SK-N-SH (cell line): Measurements from ENCODE around the gene S100A4. TPM values are rescaled to one million over a fixed set of nuclear protein-coding genes. Genes with fewer than 3 reads are reported as not detected.

Experiments
- CTCF ChIA-PET: fragments of 300-600, 350-600 bp; formaldehyde crosslinking; extraction: SDS; loops from one replicate; lab custom pipeline; 2021; lab: Yijun Ruan, JAX
- POLR2A ChIA-PET: fragments of 350-600 bp; sonication (Branson Sonifier 250); formaldehyde crosslinking; extraction: SDS; loops from one replicate; lab custom pipeline; 2020; ENCODE audit warnings: antibody characterized with exemption, inconsistent platforms; lab: Yijun Ruan, JAX
- DNase-seq: peaks from one replicate; pipeline ENCODE4 v3.0.0; 2012
- H2AFZ ChIP-seq: fragments of 200-600 bp; sonication (generic); 2 replicates; pipeline ENCODE4 v1.8.1; 2016; ENCODE audit warnings: antibody characterized with exemption, mild to moderate bottlenecking, low read depth
- H3F3A ChIP-seq: fragments of 200-600 bp; sonication (generic); replicated peaks from 2 replicates; pipeline ENCODE3; 2016; ENCODE audit warnings: antibody characterized with exemption, mild to moderate bottlenecking; ENCODE audit not compliant: insufficient read depth
- H3K27ac ChIP-seq, 2 experiments: fragments of 200-500 bp in 1 of 2; fragments of 200-600 bp in 1 of 2; sonication (Bioruptor generic) in 1 of 2; sonication (generic), shearing (Covaris generic) in 1 of 2; 2 replicates each; pipeline versions ENCODE4 v1.5.1 to v1.6.1; 2014 to 2016; ENCODE audit warnings: low read depth in 2 of 2, inconsistent platforms in 1 of 2, low read length in 1 of 2, mild to moderate bottlenecking in 1 of 2, mixed read lengths in 1 of 2
- H3K27me3 ChIP-seq: fragments of 200-600 bp; sonication (generic), shearing (Covaris generic); 2 replicates; pipeline ENCODE4 v1.6.1; 2016; ENCODE audit warnings: mixed run types; ENCODE audit not compliant: insufficient read depth
- H3K36me3 ChIP-seq, 2 experiments: fragments of 200-500 bp in 1 of 2; fragments of 200-600 bp in 1 of 2; sonication (Bioruptor generic) in 1 of 2; sonication (generic) in 1 of 2; replicated peaks in 1 of 2; 2 replicates each; pipeline versions ENCODE3 to v1.5.1; 2014 to 2016; ENCODE audit warnings: low read length in 1 of 2, mild to moderate bottlenecking in 1 of 2; ENCODE audit not compliant: insufficient read depth in 2 of 2, control insufficient read depth in 1 of 2
- H3K4me1 ChIP-seq, 2 experiments: fragments of 200-500 bp in 1 of 2; fragments of 200-600 bp in 1 of 2; sonication (Bioruptor generic) in 1 of 2; sonication (generic), shearing (Covaris generic) in 1 of 2; 2 replicates each; pipeline versions ENCODE4 v1.5.1 to v1.6.1; 2014 to 2016; ENCODE audit warnings: low read depth in 1 of 2, low read length in 1 of 2, mixed run types in 1 of 2; ENCODE audit not compliant: insufficient read depth in 2 of 2, control insufficient read depth in 1 of 2
- H3K4me2 ChIP-seq: fragments of 200-600 bp; sonication (generic), shearing (Covaris generic); 2 replicates; pipeline ENCODE4 v1.6.1; 2017; ENCODE audit warnings: mixed run types
- H3K4me3 ChIP-seq, 2 experiments: fragments of 200-500 bp in 1 of 2; fragments of 200-600 bp in 1 of 2; sonication (Bioruptor generic) in 1 of 2; sonication (generic), shearing (Covaris generic) in 1 of 2; 2 replicates each; pipeline versions ENCODE4 v1.5.1 to v1.8.1; 2014 to 2016; ENCODE audit warnings: low read depth in 2 of 2, inconsistent platforms in 1 of 2, low read length in 1 of 2, mild to moderate bottlenecking in 1 of 2, mixed read lengths in 1 of 2, moderate library complexity in 1 of 2
- H3K79me2 ChIP-seq: fragments of 200-600 bp; sonication (generic); 2 replicates; pipeline ENCODE4 v1.8.1; 2017; ENCODE audit warnings: mild to moderate bottlenecking; ENCODE audit not compliant: insufficient read depth
- H3K9ac ChIP-seq: fragments of 200-600 bp; sonication (generic); 2 replicates; pipeline ENCODE4 v1.6.1; 2017; ENCODE audit warnings: mixed run types
- H3K9me2 ChIP-seq: fragments of 200-600 bp; sonication (generic); 2 replicates; pipeline ENCODE4 v1.6.1; 2017; ENCODE audit warnings: mixed run types
- H3K9me3 ChIP-seq: fragments of 200-600 bp; sonication (generic); 2 replicates; pipeline ENCODE4 v1.6.1; 2017; ENCODE audit warnings: mixed run types, mild to moderate bottlenecking, moderate library complexity
- H4K20me1 ChIP-seq: fragments of 200-600 bp; sonication (generic); 2 replicates; pipeline ENCODE4 v1.6.1; 2017; ENCODE audit warnings: mild to moderate bottlenecking, mixed run types; ENCODE audit not compliant: insufficient read depth
- CTCF ChIP-seq: fragments of 200-600 bp; sonication (generic); IDR thresholded peaks from 2 replicates; pipeline ENCODE4 v1.6.1; 2017; ENCODE audit warnings: antibody characterized with exemption, mild to moderate bottlenecking, moderate library complexity
- ELF1 ChIP-seq: IDR thresholded peaks from 2 replicates; pipeline ENCODE4 v1.4.0; 2012
- EZH2phosphoT487 ChIP-seq: fragments of 200-600 bp; sonication (generic); IDR thresholded peaks from 2 replicates; pipeline ENCODE4 v1.6.1; 2017; ENCODE audit warnings: low read depth, mixed run types, mild to moderate bottlenecking, antibody characterized with exemption, moderate library complexity, borderline replicate concordance
- FOXJ3 ChIP-seq: sonication (generic); formaldehyde crosslinking; IDR thresholded peaks from 2 replicates; pipeline ENCODE4 v1.5.1; 2020; ENCODE audit warnings: mild to moderate bottlenecking, missing genetic modification reagents
- GABPA ChIP-seq: IDR thresholded peaks from 2 replicates; pipeline ENCODE4 v1.4.0; 2012; ENCODE audit warnings: low read depth, mild to moderate bottlenecking
- GATA2 ChIP-seq: sonication (generic); formaldehyde crosslinking; IDR thresholded peaks from 2 replicates; pipeline ENCODE4 v1.5.0; 2020; ENCODE audit warnings: mild to moderate bottlenecking, missing genetic modification reagents
- MAX ChIP-seq: IDR thresholded peaks from 2 replicates; pipeline ENCODE4 v1.4.0; 2012; ENCODE audit warnings: low read depth
- MEF2A ChIP-seq: IDR thresholded peaks from 2 replicates; pipeline ENCODE4 v1.4.0; 2012; ENCODE audit warnings: low read depth, borderline replicate concordance
- MXI1 ChIP-seq: IDR thresholded peaks from 2 replicates; pipeline ENCODE4 v1.6.1; 2012; ENCODE audit warnings: mild to moderate bottlenecking, low read depth, low read length, improper control_type of control experiment
- RAD21 ChIP-seq: IDR thresholded peaks from 2 replicates; pipeline ENCODE4 v1.6.1; 2012; ENCODE audit warnings: mild to moderate bottlenecking, low read length
- RCOR1 ChIP-seq: fragments of 150-350 bp; IDR thresholded peaks from 2 replicates; pipeline ENCODE4 v1.6.1; 2017; ENCODE audit warnings: antibody characterized with exemption, low read length
- REST ChIP-seq: IDR thresholded peaks from 2 replicates; pipeline ENCODE4 v1.6.1; 2012; ENCODE audit warnings: mild to moderate bottlenecking, low read depth, low read length, moderate library complexity
- RFX5 ChIP-seq: IDR thresholded peaks from 2 replicates; pipeline ENCODE4 v1.6.1; 2012; ENCODE audit warnings: mild to moderate bottlenecking, improper control_type of control experiment, low read length
- RXRA ChIP-seq: IDR thresholded peaks from 2 replicates; pipeline ENCODE4 v1.4.0; 2012; ENCODE audit warnings: low read depth, mild to moderate bottlenecking, borderline replicate concordance
- TCF12 ChIP-seq: IDR thresholded peaks from 2 replicates; pipeline ENCODE4 v1.4.0; 2012
- TEAD4 ChIP-seq: IDR thresholded peaks from 2 replicates; pipeline ENCODE4 v1.4.0; 2012; ENCODE audit warnings: mild to moderate bottlenecking, borderline replicate concordance; ENCODE audit not compliant: insufficient read depth
- USF2 ChIP-seq: fragments of 150-350 bp; IDR thresholded peaks from 2 replicates; pipeline ENCODE4 v1.6.1; 2017; ENCODE audit warnings: antibody characterized with exemption, low read length, low read depth, borderline replicate concordance
- WGBS: methylation state at CpG from one replicate; pipeline ENCODE4 v1.1.6; 2017; ENCODE audit warnings: low lambda C conversion rate; 5-methylcytosine and 5-hydroxymethylcytosine counted together
- polyA plus RNA-seq, 3 experiments: library from polyadenylated mRNA; depleted of rRNA; stranded (reverse); fragments of >200 nt; gene quantifications; 2 replicates each; pipeline ENCODE4 v1.2.3, GENCODE V29; 2012

S100A4 gene
- polyA plus RNA-seq, 1 of the 3 experiments (the other 2 are of a cell fraction) = 25.4 TPM

- H3K4me2 ChIP-seq = no peak overlapping the region
- CTCF ChIA-PET = interaction anchor here (1.7 to 11.8 kb wide), 3 partner anchors 10 to 36 kb away, joined by 5 to 62 read pairs (median 20); no protein-coding TSS in a partner anchor
- H3F3A ChIP-seq = peaks cover 7% of the 10 kb centered on the region
- H3K4me1 ChIP-seq = peaks cover 58 to 65% of the 10 kb centered on the region in 2 experiments; a peak in 3 of 4 replicates
- no peaks in the 10 kb centered on the region for H3K9me3 ChIP-seq
- no peaks in the 10 kb centered on the region for H3K9me2 ChIP-seq
- no peak overlapping the region for H3K9ac ChIP-seq
- no peak for DNase-seq
- no peaks in the 10 kb centered on the region for H3K79me2 ChIP-seq
- no peaks in the 10 kb centered on the region for H3K27me3 ChIP-seq
- no peak overlapping the region for H3K4me3 ChIP-seq
- H4K20me1 ChIP-seq = no peaks in the 10 kb centered on the region
- 77% methylated on average over 13 of the region's 14 CpGs for WGBS
- POLR2A ChIA-PET = interaction anchor here (1.2 kb wide), 1 partner anchor 12 kb away, joined by 4 read pairs; the partner anchor contains the start of gene S100A6
- no peak overlapping the region; the same call in 1 of the 2 replicates for H2AFZ ChIP-seq
- H3K27ac ChIP-seq = no peak overlapping the region
- TF ChIP-seq RAD21 (no peak), MEF2A (no peak), CTCF (no peak), GATA2 (CRISPR knock-in tag) (no peak), EZH2phosphoT487 (no peak), USF2 (no peak), GABPA (no peak), RXRA (no peak), RCOR1 (no peak), FOXJ3 (no peak), TCF12 (no peak), MAX (no peak), TEAD4 (no peak), ELF1 (no peak), REST (no peak), MXI1 (no peak), RFX5 (no peak)
- TF ChIP-seq, all 33 proteins: peak for 0
- H3K36me3 ChIP-seq = no peaks in the 10 kb centered on the region
Observed at GRCh38 chr1:153546796-153547559, 1.4 kb upstream of the S100A4 start.
